SK-N-SH (cell line): ENCODE measurements around the gene PDE4D. TPM values are rescaled to one million over a fixed set of nuclear protein-coding genes. Genes with fewer than 3 reads are reported as not detected.

Experiments used
- CTCF ChIA-PET: fragments of 300-600, 350-600 bp; formaldehyde crosslinking; extraction: SDS; loops from one replicate; lab custom pipeline; 2021; lab: Yijun Ruan, JAX
- POLR2A ChIA-PET: fragments of 350-600 bp; sonication (Branson Sonifier 250); formaldehyde crosslinking; extraction: SDS; loops from one replicate; lab custom pipeline; 2020; ENCODE audit warnings: antibody characterized with exemption, inconsistent platforms; lab: Yijun Ruan, JAX
- DNase-seq: peaks from one replicate; pipeline ENCODE4 v3.0.0; 2012
- H2AFZ ChIP-seq: fragments of 200-600 bp; sonication (generic); 2 replicates; pipeline ENCODE4 v1.8.1; 2016; ENCODE audit warnings: antibody characterized with exemption, mild to moderate bottlenecking, low read depth
- H3F3A ChIP-seq: fragments of 200-600 bp; sonication (generic); replicated peaks from 2 replicates; pipeline ENCODE3; 2016; ENCODE audit warnings: antibody characterized with exemption, mild to moderate bottlenecking; ENCODE audit not compliant: insufficient read depth
- H3K27ac ChIP-seq, 2 experiments: fragments of 200-500 bp in 1 of 2; fragments of 200-600 bp in 1 of 2; sonication (Bioruptor generic) in 1 of 2; sonication (generic), shearing (Covaris generic) in 1 of 2; 2 replicates each; pipeline versions ENCODE4 v1.5.1 to v1.6.1; 2014 to 2016; ENCODE audit warnings: low read depth in 2 of 2, inconsistent platforms in 1 of 2, low read length in 1 of 2, mild to moderate bottlenecking in 1 of 2, mixed read lengths in 1 of 2
- H3K27me3 ChIP-seq: fragments of 200-600 bp; sonication (generic), shearing (Covaris generic); 2 replicates; pipeline ENCODE4 v1.6.1; 2016; ENCODE audit warnings: mixed run types; ENCODE audit not compliant: insufficient read depth
- H3K36me3 ChIP-seq, 2 experiments: fragments of 200-500 bp in 1 of 2; fragments of 200-600 bp in 1 of 2; sonication (Bioruptor generic) in 1 of 2; sonication (generic) in 1 of 2; replicated peaks in 1 of 2; 2 replicates each; pipeline versions ENCODE3 to v1.5.1; 2014 to 2016; ENCODE audit warnings: low read length in 1 of 2, mild to moderate bottlenecking in 1 of 2; ENCODE audit not compliant: insufficient read depth in 2 of 2, control insufficient read depth in 1 of 2
- H3K4me1 ChIP-seq, 2 experiments: fragments of 200-500 bp in 1 of 2; fragments of 200-600 bp in 1 of 2; sonication (Bioruptor generic) in 1 of 2; sonication (generic), shearing (Covaris generic) in 1 of 2; 2 replicates each; pipeline versions ENCODE4 v1.5.1 to v1.6.1; 2014 to 2016; ENCODE audit warnings: low read depth in 1 of 2, low read length in 1 of 2, mixed run types in 1 of 2; ENCODE audit not compliant: insufficient read depth in 2 of 2, control insufficient read depth in 1 of 2
- H3K4me2 ChIP-seq: fragments of 200-600 bp; sonication (generic), shearing (Covaris generic); 2 replicates; pipeline ENCODE4 v1.6.1; 2017; ENCODE audit warnings: mixed run types
- H3K4me3 ChIP-seq, 2 experiments: fragments of 200-500 bp in 1 of 2; fragments of 200-600 bp in 1 of 2; sonication (Bioruptor generic) in 1 of 2; sonication (generic), shearing (Covaris generic) in 1 of 2; 2 replicates each; pipeline versions ENCODE4 v1.5.1 to v1.8.1; 2014 to 2016; ENCODE audit warnings: low read depth in 2 of 2, inconsistent platforms in 1 of 2, low read length in 1 of 2, mild to moderate bottlenecking in 1 of 2, mixed read lengths in 1 of 2, moderate library complexity in 1 of 2
- H3K79me2 ChIP-seq: fragments of 200-600 bp; sonication (generic); 2 replicates; pipeline ENCODE4 v1.8.1; 2017; ENCODE audit warnings: mild to moderate bottlenecking; ENCODE audit not compliant: insufficient read depth
- H3K9ac ChIP-seq: fragments of 200-600 bp; sonication (generic); 2 replicates; pipeline ENCODE4 v1.6.1; 2017; ENCODE audit warnings: mixed run types
- H3K9me2 ChIP-seq: fragments of 200-600 bp; sonication (generic); 2 replicates; pipeline ENCODE4 v1.6.1; 2017; ENCODE audit warnings: mixed run types
- H3K9me3 ChIP-seq: fragments of 200-600 bp; sonication (generic); 2 replicates; pipeline ENCODE4 v1.6.1; 2017; ENCODE audit warnings: mixed run types, mild to moderate bottlenecking, moderate library complexity
- H4K20me1 ChIP-seq: fragments of 200-600 bp; sonication (generic); 2 replicates; pipeline ENCODE4 v1.6.1; 2017; ENCODE audit warnings: mild to moderate bottlenecking, mixed run types; ENCODE audit not compliant: insufficient read depth
- CTCF ChIP-seq: fragments of 200-600 bp; sonication (generic); IDR thresholded peaks from 2 replicates; pipeline ENCODE4 v1.6.1; 2017; ENCODE audit warnings: antibody characterized with exemption, mild to moderate bottlenecking, moderate library complexity
- EP300 ChIP-seq, 2 experiments: IDR thresholded peaks; 2 replicates each; pipeline versions ENCODE4 v1.4.0 to v1.6.1; 2012; ENCODE audit warnings: borderline replicate concordance in 1 of 2, low read depth in 1 of 2, low read length in 1 of 2
- EZH2phosphoT487 ChIP-seq: fragments of 200-600 bp; sonication (generic); IDR thresholded peaks from 2 replicates; pipeline ENCODE4 v1.6.1; 2017; ENCODE audit warnings: low read depth, mixed run types, mild to moderate bottlenecking, antibody characterized with exemption, moderate library complexity, borderline replicate concordance
- FOSL2 ChIP-seq: IDR thresholded peaks from 2 replicates; pipeline ENCODE4 v1.4.0; 2012; ENCODE audit warnings: low read depth, mild to moderate bottlenecking, moderate library complexity, borderline replicate concordance
- FOXM1 ChIP-seq: IDR thresholded peaks from 2 replicates; pipeline ENCODE4 v1.4.0; 2012; ENCODE audit warnings: low read depth, mild to moderate bottlenecking
- GABPA ChIP-seq: IDR thresholded peaks from 2 replicates; pipeline ENCODE4 v1.4.0; 2012; ENCODE audit warnings: low read depth, mild to moderate bottlenecking
- GATA2 ChIP-seq: sonication (generic); formaldehyde crosslinking; IDR thresholded peaks from 2 replicates; pipeline ENCODE4 v1.5.0; 2020; ENCODE audit warnings: mild to moderate bottlenecking, missing genetic modification reagents
- IRF3 ChIP-seq: fragments of 150-350 bp; IDR thresholded peaks from 2 replicates; pipeline ENCODE4 v1.6.1; 2016; ENCODE audit warnings: mild to moderate bottlenecking, low read depth, low read length
- JUND ChIP-seq: IDR thresholded peaks from 2 replicates; pipeline ENCODE4 v1.4.0; 2012
- MAX ChIP-seq: IDR thresholded peaks from 2 replicates; pipeline ENCODE4 v1.4.0; 2012; ENCODE audit warnings: low read depth
- NFIC ChIP-seq: IDR thresholded peaks from 2 replicates; pipeline ENCODE4 v1.4.0; 2012; ENCODE audit warnings: borderline replicate concordance
- NRF1 ChIP-seq: IDR thresholded peaks from 2 replicates; pipeline ENCODE4 v1.6.1; 2012; ENCODE audit warnings: low read depth, mild to moderate bottlenecking, low read length
- PBX3 ChIP-seq: IDR thresholded peaks from 2 replicates; pipeline ENCODE4; 2012
- RXRA ChIP-seq: IDR thresholded peaks from 2 replicates; pipeline ENCODE4 v1.4.0; 2012; ENCODE audit warnings: low read depth, mild to moderate bottlenecking, borderline replicate concordance
- SIN3A ChIP-seq: IDR thresholded peaks from 2 replicates; pipeline ENCODE4 v1.6.1; 2012; ENCODE audit warnings: low read depth, mild to moderate bottlenecking, low read length, moderate library complexity, borderline replicate concordance
- SMC3 ChIP-seq: IDR thresholded peaks from 2 replicates; pipeline ENCODE4 v1.6.1; 2012; ENCODE audit warnings: low read depth, low read length, improper control_type of control experiment
- TCF12 ChIP-seq: IDR thresholded peaks from 2 replicates; pipeline ENCODE4 v1.4.0; 2012
- USF1 ChIP-seq: IDR thresholded peaks from 2 replicates; pipeline ENCODE4 v1.4.0; 2012; ENCODE audit warnings: low read depth, borderline replicate concordance
- YY1 ChIP-seq: IDR thresholded peaks from 2 replicates; pipeline ENCODE4 v1.4.0; 2012; ENCODE audit warnings: low read depth, mild to moderate bottlenecking
- ZBTB33 ChIP-seq: IDR thresholded peaks from 2 replicates; pipeline ENCODE4 v1.4.0; 2012; ENCODE audit warnings: low read depth, borderline replicate concordance
- WGBS: methylation state at CpG from one replicate; pipeline ENCODE4 v1.1.6; 2017; ENCODE audit warnings: low lambda C conversion rate; 5-methylcytosine and 5-hydroxymethylcytosine counted together
- polyA plus RNA-seq, 3 experiments: library from polyadenylated mRNA; depleted of rRNA; stranded (reverse); fragments of >200 nt; gene quantifications; 2 replicates each; pipeline ENCODE4 v1.2.3, GENCODE V29; 2012

Gene PDE4D
- polyA plus RNA-seq, 1 of the 3 experiments (the other 2 are of a cell fraction), result 2.4 TPM

- Histone ChIP-seq H3K9me3 (no peaks in the 10 kb centered on the region), H2AFZ (no peak overlapping the region), H3K4me3 (no peak overlapping the region), H3K79me2 (no peaks in the 10 kb centered on the region), H3K4me2 (no peak overlapping the region), H3K36me3 (peaks cover 11 to 23% of the 10 kb centered on the region in 2 experiments), H3K27me3 (no peaks in the 10 kb centered on the region), H3K4me1 (no peaks in the 10 kb centered on the region), H4K20me1 (no peaks in the 10 kb centered on the region), H3K9me2 (no peaks in the 10 kb centered on the region), H3K9ac (no peak overlapping the region), H3K27ac (no peak overlapping the region), H3F3A (no peaks in the 10 kb centered on the region)
- CTCF ChIA-PET, result no interaction called here
- no peak for DNase-seq
- no peak for TF ChIP-seq FOXM1
- POLR2A ChIA-PET, result no interaction called here
- 96% methylated on average over 2 of the region's 2 CpGs for WGBS
Measured at GRCh38 chr5:58988938-58989337, 904.6 kb downstream of the PDE4D start.

GRCh38 chr5:58987193-58987592, 906.3 kb downstream of the PDE4D start:
- no peak overlapping the region for H3K4me3 ChIP-seq
- ChIA-PET CTCF (interaction anchor here (1.1 to 1.4 kb wide), 2 partner anchors 10 to 96 kb away, joined by 3 to 5 read pairs; no protein-coding TSS in a partner anchor), POLR2A (no interaction called here)
- no peaks in the 10 kb centered on the region for H3K79me2 ChIP-seq
- H3K4me2 ChIP-seq, result no peak overlapping the region
- H3F3A ChIP-seq, result no peaks in the 10 kb centered on the region
- no peaks in the 10 kb centered on the region for H3K4me1 ChIP-seq
- no peak overlapping the region for H3K27ac ChIP-seq
- H4K20me1 ChIP-seq, result no peaks in the 10 kb centered on the region
- H3K36me3 ChIP-seq, result peaks cover 11 to 21% of the 10 kb centered on the region in 2 experiments
- H2AFZ ChIP-seq, result no peak overlapping the region
- no peak for DNase-seq
- H3K27me3 ChIP-seq, result no peaks in the 10 kb centered on the region
- TF ChIP-seq JUND (no peak), ZBTB33 (no peak), RXRA (no peak), IRF3 (no peak), PBX3 (no peak), MAX (no peak), TCF12 (no peak), NRF1 (no peak), FOXM1 (no peak), NFIC (no peak), SIN3A (no peak), GABPA (no peak), FOSL2 (no peak), YY1 (no peak), SMC3 (no peak), GATA2 (CRISPR knock-in tag) (no peak), USF1 (no peak), EZH2phosphoT487 (no peak), CTCF (no peak), EP300 (IDR thresholded peaks at IDR 0.05; ENCODE audit: borderline replicate concordance in 1 of 2, low read depth in 1 of 2, low read length in 1 of 2) (no peak)
- no peaks in the 10 kb centered on the region for H3K9me2 ChIP-seq
- no peaks in the 10 kb centered on the region for H3K9me3 ChIP-seq
- no peak overlapping the region for H3K9ac ChIP-seq
